Mesenchymal stem cell (in vitro differentiated cells and primary cell): Measurements from ENCODE around the gene CRNKL1.
A peak's percentile ranks its signal among the peaks of the same experiment; 100 is the strongest.

Experiments
- DNase-seq: peaks from one replicate; pipeline ENCODE4 v3.0.0-alpha.2; 2013
- H2AFZ ChIP-seq: one replicate; pipeline ENCODE4 v1.6.1; 2013; ENCODE audit warnings: low read depth, mild to moderate bottlenecking, control low read depth, inconsistent platforms, low read length, moderate library complexity
- H2AK5ac ChIP-seq: 2 replicates; pipeline ENCODE4 v1.6.1; 2013; ENCODE audit warnings: low read length, moderate library complexity, mild to moderate bottlenecking, inconsistent platforms; ENCODE audit not compliant: severe bottlenecking
- H2BK120ac ChIP-seq: one replicate; pipeline ENCODE4 v1.6.1; 2013; ENCODE audit warnings: low read depth, mild to moderate bottlenecking, inconsistent platforms, low read length, moderate library complexity
- H2BK12ac ChIP-seq, 2 experiments: one replicate each; pipeline ENCODE4 v1.6.1; 2013; ENCODE audit warnings: inconsistent platforms in 2 of 2, low read length in 2 of 2, mild to moderate bottlenecking in 2 of 2, moderate library complexity in 2 of 2, control low read depth in 1 of 2
- H2BK15ac ChIP-seq: one replicate; pipeline ENCODE4 v1.6.1; 2013; ENCODE audit warnings: mild to moderate bottlenecking, low read depth, inconsistent platforms; ENCODE audit not compliant: poor library complexity, severe bottlenecking
- H2BK5ac ChIP-seq: 2 replicates; pipeline ENCODE4 v1.6.1; 2013; ENCODE audit warnings: low read depth, mild to moderate bottlenecking, low read length, control low read depth, inconsistent platforms; ENCODE audit not compliant: poor library complexity, severe bottlenecking
- H3K14ac ChIP-seq, 2 experiments: one replicate each; pipeline ENCODE4 v1.6.1; 2013; ENCODE audit warnings: inconsistent platforms in 2 of 2, low read length in 2 of 2, control low read depth in 1 of 2, mild to moderate bottlenecking in 1 of 2, moderate library complexity in 1 of 2
- H3K18ac ChIP-seq, 2 experiments: one replicate each; pipeline ENCODE4 v1.6.1; 2013; ENCODE audit warnings: inconsistent platforms in 2 of 2, low read length in 2 of 2, control low read depth in 1 of 2, low read depth in 1 of 2, mild to moderate bottlenecking in 1 of 2
- H3K23ac ChIP-seq, 2 experiments: one replicate each; pipeline ENCODE4 v1.6.1; 2013; ENCODE audit warnings: inconsistent platforms in 2 of 2, low read length in 2 of 2, mild to moderate bottlenecking in 2 of 2, moderate library complexity in 2 of 2, control low read depth in 1 of 2
- H3K27ac ChIP-seq: 2 replicates; pipeline ENCODE4 v1.5.1; 2013; ENCODE audit warnings: mild to moderate bottlenecking, moderate library complexity, low read length, control low read depth, inconsistent platforms; ENCODE audit not compliant: poor library complexity, severe bottlenecking
- H3K27me3 ChIP-seq, 2 experiments: 2 replicates each; pipeline versions ENCODE4 v1.6.1 to v1.7.0; 2013; ENCODE audit warnings: low read length in 2 of 2, mild to moderate bottlenecking in 2 of 2, moderate library complexity in 2 of 2, control low read depth in 1 of 2, inconsistent platforms in 1 of 2; ENCODE audit not compliant: control insufficient read depth in 1 of 2, insufficient read depth in 1 of 2
- H3K36me3 ChIP-seq, 2 experiments: 2 replicates each; pipeline versions ENCODE4 v1.6.1 to v1.7.0; 2013; ENCODE audit warnings: low read length in 2 of 2, control low read depth in 1 of 2, inconsistent platforms in 1 of 2, low read depth in 1 of 2, mild to moderate bottlenecking in 1 of 2; ENCODE audit not compliant: insufficient read depth in 2 of 2, control insufficient read depth in 1 of 2
- H3K4ac ChIP-seq, 2 experiments: one replicate each; pipeline ENCODE4 v1.6.1; 2013; ENCODE audit warnings: inconsistent platforms in 2 of 2, low read length in 2 of 2, mild to moderate bottlenecking in 2 of 2, moderate library complexity in 2 of 2, control low read depth in 1 of 2, low read depth in 1 of 2
- H3K4me1 ChIP-seq: 2 replicates; pipeline ENCODE4 v1.6.1; 2013; ENCODE audit warnings: low read depth, low read length, control low read depth; ENCODE audit not compliant: control insufficient read depth, insufficient read depth
- H3K4me2 ChIP-seq: 2 replicates; pipeline ENCODE4 v1.6.1; 2013; ENCODE audit warnings: low read length, mild to moderate bottlenecking, inconsistent platforms; ENCODE audit not compliant: poor library complexity, severe bottlenecking
- H3K4me3 ChIP-seq, 2 experiments: 2 replicates each; pipeline versions ENCODE4 v1.5.1 to v1.7.0; 2013; ENCODE audit warnings: low read length in 2 of 2, mild to moderate bottlenecking in 2 of 2, control low read depth in 1 of 2, low read depth in 1 of 2; ENCODE audit not compliant: insufficient read depth in 1 of 2
- H3K79me1 ChIP-seq: replicated peaks from 2 replicates; pipeline ENCODE4 v1.6.1; 2013; ENCODE audit warnings: mild to moderate bottlenecking, control low read depth, low read length, inconsistent platforms; ENCODE audit not compliant: poor library complexity, severe bottlenecking
- H3K9ac ChIP-seq: 2 replicates; pipeline ENCODE4 v1.7.0; 2013; ENCODE audit warnings: mild to moderate bottlenecking, low read length, moderate library complexity
- H3K9me3 ChIP-seq: 2 replicates; pipeline ENCODE4 v1.7.0; 2013; ENCODE audit warnings: mild to moderate bottlenecking, low read length; ENCODE audit not compliant: control insufficient read depth
- H4K8ac ChIP-seq: one replicate; pipeline ENCODE4 v1.6.1; 2013; ENCODE audit warnings: inconsistent platforms, mild to moderate bottlenecking, low read length, moderate library complexity
- H4K91ac ChIP-seq: one replicate; pipeline ENCODE4 v1.6.1; 2013; ENCODE audit warnings: mild to moderate bottlenecking, low read length, inconsistent platforms
- WGBS: methylation state at CpG from one replicate; pipeline ENCODE4 v1.1.7; 2013; ENCODE audit warnings: mixed read lengths; 5-methylcytosine and 5-hydroxymethylcytosine counted together

CRNKL1 gene

GRCh38 chr20:20017844-20018185 is 34.5 kb downstream of the CRNKL1 start:
- Histone ChIP-seq H2BK120ac (no peak overlapping the region), H3K9ac (peak overlapping the region; percentile 90), H4K8ac (peak overlapping the region; percentile 95), H4K91ac (peak overlapping the region; percentile 87), H3K4me1 (peaks cover 11% of the 10 kb centered on the region), H3K27me3 (no peaks in the 10 kb centered on the region), H2BK5ac (no peak overlapping the region), H2BK12ac (peak overlapping the region in 1 of 2 experiments; percentile 56), H3K23ac (no peak overlapping the region), H3K27ac (no peak overlapping the region), H3K14ac (peak overlapping the region in 1 of 2 experiments; percentile 37), H3K4me3 (peak overlapping the region; percentile 93 to 94), H3K4ac (peak overlapping the region; percentile 80 to 84), H3K79me1 (peaks cover 2% of the 10 kb centered on the region), H3K18ac (peak overlapping the region; percentile 45 to 82), H2AFZ (peak overlapping the region; percentile 60), H2BK15ac (no peak overlapping the region), H3K9me3 (no peaks in the 10 kb centered on the region), H3K36me3 (peaks cover 7 to 12% of the 10 kb centered on the region in 2 experiments), H3K4me2 (peak overlapping the region; percentile 90), H2AK5ac (no peak overlapping the region)
- no peak for DNase-seq
- WGBS, result 5% methylated on average over 15 of the region's 17 CpGs

DNA sequence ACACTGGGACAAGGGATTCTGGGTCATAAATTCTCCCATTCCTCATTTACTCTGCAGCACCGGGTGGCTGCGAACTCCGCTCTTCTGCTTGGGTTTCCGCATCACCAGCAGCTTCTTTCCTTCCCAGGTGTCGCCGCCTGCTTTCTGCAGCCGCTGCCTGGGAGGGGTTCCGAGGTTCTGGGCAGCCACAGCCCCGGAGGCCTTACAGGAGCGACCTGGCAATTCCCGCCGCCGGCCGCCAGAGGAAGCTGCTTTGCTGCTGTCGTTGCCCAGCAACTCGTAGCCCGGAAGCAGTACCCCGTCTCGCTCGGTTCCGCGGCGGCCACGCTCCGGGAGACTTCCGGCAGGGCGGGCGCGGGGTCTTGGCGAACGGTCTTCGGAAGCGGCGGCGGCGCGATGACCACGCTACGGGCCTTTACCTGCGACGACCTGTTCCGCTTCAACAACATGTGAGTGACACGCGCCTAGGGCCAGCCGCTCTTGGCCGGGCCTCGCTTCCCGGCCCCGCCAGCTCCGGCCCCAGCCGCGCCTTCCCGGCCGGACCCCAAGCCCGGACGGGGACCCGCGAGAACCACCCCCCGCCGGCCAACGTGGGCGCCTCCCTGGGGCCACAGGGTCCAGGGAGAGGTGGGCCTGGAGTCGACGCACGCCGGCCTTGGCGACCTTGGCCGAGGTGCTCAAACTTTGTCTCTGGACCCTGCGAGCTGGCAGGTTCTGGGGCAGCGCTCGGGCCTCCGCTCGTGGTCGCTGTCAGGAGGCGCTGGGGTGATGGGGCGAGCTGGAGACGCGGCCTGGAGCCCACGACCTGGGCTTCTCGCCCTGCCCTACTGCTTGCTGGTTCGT is 35.0 kb downstream of the CRNKL1 start, which contains the start of gene NAA20:
TSS of gene NAA20 (plus strand) at position 362 of the 843 bp plus-strand sequence. CDS start at position 397, 35 bp downstream.
- peak within 1 kb of the TSS; percentile 33 for H2BK5ac ChIP-seq
- WGBS, result under 1% methylated on average over 77 of the region's 81 CpGs

GRCh38 chr20:20014659-20015058 is 37.6 kb downstream of the CRNKL1 start:
- Histone ChIP-seq H3K4ac (no peak overlapping the region), H3K4me1 (peaks cover 17% of the 10 kb centered on the region), H2AK5ac (no peak overlapping the region), H2BK12ac (no peak overlapping the region), H2AFZ (no peak overlapping the region), H3K23ac (no peak overlapping the region), H2BK120ac (no peak overlapping the region), H3K9ac (no peak overlapping the region), H4K91ac (no peak overlapping the region), H3K36me3 (peaks cover 0 to 5% of the 10 kb centered on the region in 2 experiments), H3K4me3 (no peak overlapping the region), H3K27me3 (no peaks in the 10 kb centered on the region), H4K8ac (no peak overlapping the region), H3K14ac (no peak overlapping the region), H3K18ac (no peak overlapping the region), H3K9me3 (no peaks in the 10 kb centered on the region), H3K27ac (no peak overlapping the region), H2BK15ac (no peak overlapping the region), H3K4me2 (no peak overlapping the region), H3K79me1 (no peaks in the 10 kb centered on the region), H2BK5ac (no peak overlapping the region)
- no peak for DNase-seq
- WGBS, result 73% methylated on average over 2 of the region's 2 CpGs

More for the DNA sequence above, 35.0 kb downstream of the CRNKL1 start, which contains the start of gene NAA20:
- Histone ChIP-seq H2AK5ac (no peak within 1 kb of the TSS), H3K4me3 (peak within 1 kb of the TSS; percentile 93 to 94), H2AFZ (peak within 1 kb of the TSS; percentile 78), H3K14ac (peak within 1 kb of the TSS in 1 of 2 experiments; percentile 90), H3K27me3 (no peaks in the 10 kb centered on the region), H3K4ac (peak within 1 kb of the TSS; percentile 80 to 84), H3K23ac (peak within 1 kb of the TSS in 1 of 2 experiments; percentile 85), H3K27ac (peak within 1 kb of the TSS; percentile 49), H2BK12ac (peak within 1 kb of the TSS in 1 of 2 experiments; percentile 56), H4K91ac (peak within 1 kb of the TSS; percentile 87), H3K9ac (peak within 1 kb of the TSS; percentile 90), H2BK15ac (peak within 1 kb of the TSS; percentile 88), H4K8ac (peak within 1 kb of the TSS; percentile 95), H3K9me3 (no peaks in the 10 kb centered on the region), H3K18ac (peak within 1 kb of the TSS; percentile 73 to 82), H3K4me2 (peak within 1 kb of the TSS; percentile 98), H3K4me1 (peaks cover 11% of the 10 kb centered on the region), H2BK120ac (peak within 1 kb of the TSS; percentile 92), H3K36me3 (peaks cover 4 to 9% of the 10 kb centered on the region in 2 experiments), H3K79me1 (peaks cover 2% of the 10 kb centered on the region)
- peak; percentile 93 for DNase-seq

GRCh38 chr20:20012541-20012940 is 39.7 kb downstream of the CRNKL1 start:
- Histone ChIP-seq H2AFZ (no peak overlapping the region), H3K4me1 (peaks cover 8% of the 10 kb centered on the region), H3K4me2 (no peak overlapping the region), H3K9me3 (no peaks in the 10 kb centered on the region), H3K27ac (no peak overlapping the region), H3K36me3 (no peaks in the 10 kb centered on the region), H4K91ac (peak overlapping the region; percentile 50), H3K14ac (no peak overlapping the region), H3K23ac (no peak overlapping the region), H3K9ac (no peak overlapping the region), H2BK15ac (no peak overlapping the region), H4K8ac (no peak overlapping the region), H2BK120ac (no peak overlapping the region), H3K79me1 (no peaks in the 10 kb centered on the region), H3K27me3 (no peaks in the 10 kb centered on the region), H3K18ac (no peak overlapping the region), H2AK5ac (no peak overlapping the region), H3K4ac (no peak overlapping the region), H2BK12ac (peak overlapping the region in 1 of 2 experiments; percentile 49), H3K4me3 (no peak overlapping the region), H2BK5ac (no peak overlapping the region)
- no peak for DNase-seq
- 83% methylated on average over 2 of the region's 2 CpGs for WGBS
